ENCODE measurements around the gene ECPAS. TPM values are rescaled to one million over a fixed set of nuclear protein-coding genes. Genes with fewer than 3 reads are reported as not detected.

ECPAS gene
- total and polyA plus RNA-seq, 9 donors, result 23.5 to 97.6 (median 69.7) TPM

- no peaks in the 10 kb centered on the region for H3K36me3 ChIP-seq
- 95 to 98% (median 97%) methylated on average over 4 of the region's 4 CpGs for WGBS, 3 donors
- H3K4me1 ChIP-seq (ENCODE audit: insufficient read depth), result no peaks in the 10 kb centered on the region
- peaks cover 0 to 10% of the 10 kb centered on the region in 2 donors for H3K9me3 ChIP-seq
- no peak overlapping the region for H3K4me3 ChIP-seq
- no peak for TF ChIP-seq CTCF (IDR thresholded peaks at IDR 0.05)
- TF ChIP-seq EP300 (IDR thresholded peaks at IDR 0.05), result no peak
- TF ChIP-seq POLR2A (IDR thresholded peaks at IDR 0.05), result no peak
- no peaks in the 10 kb centered on the region for H3K27me3 ChIP-seq
- intact Hi-C loops (cut with DNase I), result no loop called here
- no peak overlapping the region for H3K27ac ChIP-seq
- DNase-seq, result no peak
These were observed 84.9 kb downstream of the ECPAS start for GRCh38 chr9:111399211-111399739.

- WGBS, 3 donors, result 47 to 78% (median 57%) methylated on average over 1 of the region's 1 CpG
- intact Hi-C loops (cut with DNase I), result no loop called here
- Histone ChIP-seq H3K27me3 (no peaks in the 10 kb centered on the region), H3K4me3 (no peak overlapping the region), H3K9me3 (no peaks in the 10 kb centered on the region), H3K27ac (no peak overlapping the region), H3K4me1 (ENCODE audit: insufficient read depth) (no peaks in the 10 kb centered on the region), H3K36me3 (no peaks in the 10 kb centered on the region)
- no peak for DNase-seq
- TF ChIP-seq CTCF (IDR thresholded peaks at IDR 0.05) (no peak), EP300 (IDR thresholded peaks at IDR 0.05) (no peak)
These were observed 90.2 kb downstream of the ECPAS start for GRCh38 chr9:111393971-111394370.

GRCh38 chr9:111389406-111389805, 94.8 kb downstream of the ECPAS start:
- no peak overlapping the region for H3K4me3 ChIP-seq
- 94 to 97% (median 97%) methylated on average over 4 of the region's 4 CpGs for WGBS, 3 donors
- H3K27ac ChIP-seq, result no peak overlapping the region
- no peaks in the 10 kb centered on the region for H3K27me3 ChIP-seq
- intact Hi-C loops (cut with DNase I), result no loop called here
- no peaks in the 10 kb centered on the region for H3K36me3 ChIP-seq
- no peak for TF ChIP-seq POLR2A (IDR thresholded peaks at IDR 0.05)
- no peak for TF ChIP-seq CTCF (IDR thresholded peaks at IDR 0.05)
- TF ChIP-seq EP300 (IDR thresholded peaks at IDR 0.05), result no peak
- no peak for DNase-seq
- no peaks in the 10 kb centered on the region for H3K9me3 ChIP-seq
- no peaks in the 10 kb centered on the region for H3K4me1 ChIP-seq (ENCODE audit: insufficient read depth)

GRCh38 chr9:111386386-111386785, 97.8 kb downstream of the ECPAS start:
- intact Hi-C loops (cut with DNase I), result no loop called here
- Histone ChIP-seq H3K4me1 (ENCODE audit: insufficient read depth) (no peaks in the 10 kb centered on the region), H3K4me3 (no peak overlapping the region), H3K9me3 (no peaks in the 10 kb centered on the region), H3K27me3 (no peaks in the 10 kb centered on the region), H3K36me3 (no peaks in the 10 kb centered on the region), H3K27ac (no peak overlapping the region)
- 92 to 98% (median 96%) methylated on average over 3 of the region's 3 CpGs for WGBS, 3 donors
- TF ChIP-seq CTCF (IDR thresholded peaks at IDR 0.05) (no peak), POLR2A (IDR thresholded peaks at IDR 0.05) (no peak), EP300 (IDR thresholded peaks at IDR 0.05) (no peak)
- DNase-seq, result no peak

Data from ovary (tissue), 9 donors.